Gastroesophageal sphincter (tissue), 4 donors: ENCODE results near the gene MACROD1. TPM values are rescaled to one million over a fixed set of nuclear protein-coding genes. Genes with fewer than 3 reads are reported as not detected.
A peak's percentile ranks its signal among the peaks of the same experiment; 100 is the strongest.

Experiments
- ATAC-seq: fragments of 150-250 bp; one replicate; pipeline ENCODE4 v1.9.1; 2016; ENCODE audit warnings: mild to moderate bottlenecking, moderate library complexity
- H3K27ac ChIP-seq, 4 donors: fragments of 200-600 bp; sonication (generic) in 3 of 4; 1 replicate in 3 of 4; 2 replicates in 1 of 4; pipeline ENCODE4 v1.5.1; 2016 to 2019
- H3K27me3 ChIP-seq: fragments of 200-600 bp; sonication (generic); one replicate; pipeline ENCODE4 v1.5.1; 2019
- H3K36me3 ChIP-seq, 2 donors: fragments of 200-600 bp; sonication (generic); one replicate each; pipeline ENCODE4 v1.5.1; 2019; ENCODE audit warnings: control low read depth in 1 of 2
- H3K4me1 ChIP-seq, 3 donors: fragments of 200-600 bp; sonication (generic); 1 replicate in 2 of 3; 2 replicates in 1 of 3; pipeline ENCODE4 v1.5.1; 2016 to 2019; ENCODE audit warnings: control low read depth in 2 of 3
- H3K4me3 ChIP-seq, 2 donors: fragments of 200-600 bp; sonication (generic); one replicate each; pipeline ENCODE4 v1.5.1; 2019; ENCODE audit warnings: mild to moderate bottlenecking in 1 of 2, moderate library complexity in 1 of 2
- H3K9me3 ChIP-seq, 3 donors: fragments of 200-600 bp; sonication (generic); one replicate each; pipeline ENCODE4 v1.5.1; 2017 to 2019; ENCODE audit warnings: control low read depth in 2 of 3
- CTCF ChIP-seq, 4 experiments: fragments of 200-600 bp in 2 of 4; fragments of 450-650 bp in 2 of 4; sonication (generic) in 1 of 4; IDR thresholded peaks; one replicate each; pipeline ENCODE4 v1.5.1; 2017 to 2019; ENCODE audit warnings: antibody characterized with exemption in 4 of 4, mild to moderate bottlenecking in 2 of 4, moderate library complexity in 2 of 4
- EP300 ChIP-seq: sonication (generic); formaldehyde crosslinking; IDR thresholded peaks from one replicate; pipeline ENCODE4 v1.6.1; 2017; ENCODE audit warnings: antibody characterized with exemption, mild to moderate bottlenecking
- POLR2A ChIP-seq, 2 donors: fragments of 450-650 bp; IDR thresholded peaks; one replicate each; pipeline ENCODE4 v1.6.1; 2017; ENCODE audit warnings: antibody characterized with exemption in 2 of 2, mild to moderate bottlenecking in 2 of 2, moderate library complexity in 1 of 2
- POLR2AphosphoS5 ChIP-seq: sonication (generic); formaldehyde crosslinking; IDR thresholded peaks from one replicate; pipeline ENCODE4 v1.6.1; 2017; ENCODE audit warnings: antibody characterized with exemption
- WGBS, 2 donors: methylation state at CpG; one replicate each; pipeline ENCODE4 v1.1.5; 2018; ENCODE audit warnings: low coverage in 1 of 2; 5-methylcytosine and 5-hydroxymethylcytosine counted together
- total RNA-seq, 4 donors: library from RNA; depleted of rRNA; stranded (reverse); fragments of >200 nt; gene quantifications; one replicate each; pipeline ENCODE4 v1.1.0, GENCODE V29; 2016

The MACROD1 gene
- total RNA-seq, 4 donors from 2014 or later, result 26.9 to 56.2 (median 30.4) TPM

- 95 to 96% methylated on average over 5 to 8 of the region's 22 CpGs for WGBS, 2 donors
- Histone ChIP-seq H3K27me3 (no peaks in the 10 kb centered on the region), H3K4me3 (no peak overlapping the region), H3K4me1 (peaks cover 0 to 24% (median 0%) of the 10 kb centered on the region in 3 donors), H3K9me3 (no peaks in the 10 kb centered on the region), H3K36me3 (peaks cover 0 to 16% of the 10 kb centered on the region in 2 donors), H3K27ac (no peak overlapping the region)
- no peak for TF ChIP-seq POLR2A (IDR thresholded peaks at IDR 0.05)
- no peak for TF ChIP-seq POLR2AphosphoS5
- TF ChIP-seq CTCF (IDR thresholded peaks at IDR 0.05), result peak in 3 of 4 experiments; percentile 31 to 58 (median 38)
- no peak for TF ChIP-seq EP300
- ATAC-seq, result no peak
Observed at GRCh38 chr11:64146036-64146955, 19.6 kb downstream of the MACROD1 start.

GRCh38 chr11:64144587-64145472 lies 21.1 kb downstream of the MACROD1 start:
- no peak for ATAC-seq
- no peak for TF ChIP-seq EP300
- TF ChIP-seq CTCF (IDR thresholded peaks at IDR 0.05), result no peak
- TF ChIP-seq POLR2AphosphoS5, result no peak
- TF ChIP-seq POLR2A (IDR thresholded peaks at IDR 0.05), result no peak
- H3K4me3 ChIP-seq, result no peak overlapping the region
- H3K27ac ChIP-seq, result no peak overlapping the region
- no peaks in the 10 kb centered on the region for H3K27me3 ChIP-seq
- H3K4me1 ChIP-seq, result peaks cover 0 to 28% (median 0%) of the 10 kb centered on the region in 3 donors
- peaks cover 0 to 2% of the 10 kb centered on the region in 2 donors for H3K36me3 ChIP-seq
- H3K9me3 ChIP-seq, result no peaks in the 10 kb centered on the region
- WGBS, 2 donors, result 91 to 94% methylated on average over 9 to 13 of the region's 41 CpGs

- no peaks in the 10 kb centered on the region for H3K36me3 ChIP-seq
- H3K4me1 ChIP-seq, result peaks cover 0 to 9% (median 0%) of the 10 kb centered on the region in 3 donors
- TF ChIP-seq POLR2A (IDR thresholded peaks at IDR 0.05), result no peak
- no peak for TF ChIP-seq CTCF (IDR thresholded peaks at IDR 0.05)
- no peak for TF ChIP-seq EP300
- no peak for TF ChIP-seq POLR2AphosphoS5
- no peak overlapping the region for H3K27ac ChIP-seq
- no peaks in the 10 kb centered on the region for H3K27me3 ChIP-seq
- WGBS, 2 donors, result 40 to 64% methylated on average over 1 to 8 of the region's 21 CpGs
- no peak for ATAC-seq
- no peak overlapping the region for H3K4me3 ChIP-seq
- no peaks in the 10 kb centered on the region for H3K9me3 ChIP-seq
Observed at GRCh38 chr11:64141081-64141783, 24.7 kb downstream of the MACROD1 start.

- TF ChIP-seq POLR2A (IDR thresholded peaks at IDR 0.05) (no peak), CTCF (IDR thresholded peaks at IDR 0.05) (no peak), POLR2AphosphoS5 (no peak), EP300 (no peak)
- H3K9me3 ChIP-seq, result no peaks in the 10 kb centered on the region
- no peak for ATAC-seq
- H3K27me3 ChIP-seq, result no peaks in the 10 kb centered on the region
- H3K4me1 ChIP-seq, result peaks cover 0 to 9% (median 0%) of the 10 kb centered on the region in 3 donors
- no peak overlapping the region for H3K27ac ChIP-seq
- no peak overlapping the region for H3K4me3 ChIP-seq
- no peaks in the 10 kb centered on the region for H3K36me3 ChIP-seq
- WGBS, 2 donors, result 90 to 100% methylated on average over 1 to 2 of the region's 8 CpGs
Observed at GRCh38 chr11:64140082-64140481, 25.8 kb downstream of the MACROD1 start.
